Liver (tissue), 9 donors: ENCODE data around the gene AP2S1. TPM values are rescaled to one million over a fixed set of nuclear protein-coding genes. Genes with fewer than 3 reads are reported as not detected.
"Not testable (repeated sequence)": the region's sequence is repeated elsewhere in the genome, so short reads cannot be mapped to it uniquely, and the experiment has no call there.

ENCODE experiments used
- DNase-seq: peaks from one replicate; pipeline ENCODE4 v3.0.0-alpha.2; 2017; ENCODE audit warnings: low spot score
- H3K27ac ChIP-seq, 2 donors: one replicate each; pipeline ENCODE4 v1.7.0; 2013; ENCODE audit warnings: inconsistent platforms in 2 of 2, low read length in 2 of 2, control low read depth in 1 of 2, low read depth in 1 of 2, mild to moderate bottlenecking in 1 of 2
- H3K27me3 ChIP-seq, 4 donors: one replicate each; pipeline versions ENCODE4 v1.6.1 to v1.7.0; 2013; ENCODE audit warnings: low read length in 3 of 4, inconsistent platforms in 1 of 4, mild to moderate bottlenecking in 1 of 4, moderate library complexity in 1 of 4; ENCODE audit not compliant: control insufficient read depth in 4 of 4, insufficient read depth in 4 of 4
- H3K36me3 ChIP-seq, 4 donors: one replicate each; pipeline versions ENCODE4 v1.6.1 to v1.7.0; 2013; ENCODE audit warnings: low read length in 3 of 4, mild to moderate bottlenecking in 3 of 4, low read depth in 1 of 4, moderate library complexity in 1 of 4; ENCODE audit not compliant: control insufficient read depth in 4 of 4, insufficient read depth in 3 of 4
- H3K4me1 ChIP-seq, 4 donors: one replicate each; pipeline versions ENCODE4 v1.6.1 to v1.7.0; 2013; ENCODE audit warnings: low read length in 3 of 4, mild to moderate bottlenecking in 3 of 4, moderate library complexity in 1 of 4; ENCODE audit not compliant: control insufficient read depth in 4 of 4, insufficient read depth in 4 of 4
- H3K4me3 ChIP-seq, 3 donors: one replicate each; pipeline versions ENCODE4 v1.6.1 to v1.7.0; 2013; ENCODE audit warnings: low read length in 3 of 3, control low read depth in 1 of 3, low read depth in 1 of 3, mild to moderate bottlenecking in 1 of 3
- H3K9ac ChIP-seq, 2 donors: one replicate each; pipeline ENCODE4 v1.7.0; 2013; ENCODE audit warnings: low read length in 2 of 2, mild to moderate bottlenecking in 2 of 2, moderate library complexity in 2 of 2, control low read depth in 1 of 2, low read depth in 1 of 2
- H3K9me3 ChIP-seq, 4 donors: one replicate each; pipeline versions ENCODE4 v1.6.1 to v1.7.0; 2013; ENCODE audit warnings: low read length in 3 of 4; ENCODE audit not compliant: control insufficient read depth in 4 of 4
- FOXA1 ChIP-seq: IDR thresholded peaks from 2 replicates; pipeline ENCODE4 v1.6.1; 2016; ENCODE audit warnings: antibody characterized with exemption
- FOXA2 ChIP-seq: IDR thresholded peaks from 2 replicates; pipeline ENCODE4 v1.6.1; 2016; ENCODE audit warnings: antibody characterized with exemption
- HNF4A ChIP-seq, 2 donors: conservative IDR thresholded peaks; 2 replicates each; pipeline ENCODE4 v1.6.1; 2016; ENCODE audit warnings: antibody characterized with exemption in 2 of 2, mild to moderate bottlenecking in 2 of 2
- HNF4G ChIP-seq: IDR thresholded peaks from 2 replicates; pipeline ENCODE4 v1.6.1; 2016; ENCODE audit warnings: antibody characterized with exemption
- JUND ChIP-seq, 2 donors: IDR thresholded peaks; 2 replicates each; pipeline ENCODE4 v1.6.1; 2016; ENCODE audit warnings: antibody characterized with exemption in 2 of 2
- NR2F2 ChIP-seq: IDR thresholded peaks from 2 replicates; pipeline ENCODE4 v1.6.1; 2016; ENCODE audit warnings: antibody characterized with exemption
- RAD21 ChIP-seq, 2 donors: IDR thresholded peaks; 2 replicates each; pipeline ENCODE4 v1.6.1; 2016; ENCODE audit warnings: antibody characterized with exemption in 2 of 2, mild to moderate bottlenecking in 2 of 2
- SP1 ChIP-seq: IDR thresholded peaks from 2 replicates; pipeline ENCODE4 v1.6.1; 2018; ENCODE audit warnings: antibody characterized with exemption, mild to moderate bottlenecking
- WGBS: extraction: QIAGEN DNeasy Blood & Tissue Kit; methylation state at CpG from one replicate; pipeline ENCODE4 v1.1.7; 2013; 5-methylcytosine and 5-hydroxymethylcytosine counted together
- polyA plus RNA-seq, 2 donors: library from polyadenylated mRNA; stranded (reverse) in 1 of 2; unstranded in 1 of 2; fragments of 200-250 nt in 1 of 2; fragments of >200 nt in 1 of 2; fragmentation: Nextera tagmentation in 1 of 2; extraction: Ambion mirVana in 1 of 2; gene quantifications; one replicate each; pipeline versions ENCODE4 v1.2.1 to v1.2.3, GENCODE V29; 2013 to 2015
- total RNA-seq, 2 donors: library from RNA; depleted of rRNA; stranded (reverse); fragments of >200 nt; gene quantifications; one replicate each; pipeline ENCODE4 v1.2.3, GENCODE V29; 2014
- TF ChIP-seq, protein P1 (sequence below): IDR thresholded peaks from 2 replicates; pipeline ENCODE4 v1.6.1; 2016; ENCODE audit warnings: antibody characterized with exemption, mild to moderate bottlenecking
- TF ChIP-seq, protein P2 (sequence below): IDR thresholded peaks from 2 replicates; pipeline ENCODE4 v1.6.1; 2016; ENCODE audit warnings: antibody characterized with exemption
- TF ChIP-seq, protein P3 (sequence below): fragments of 150-350 bp; IDR thresholded peaks from 2 replicates; pipeline ENCODE4 v1.5.1; 2017; ENCODE audit warnings: improper control_type of control experiment, low read depth, low read length; ENCODE audit not compliant: missing input control
- TF ChIP-seq, protein P4 (sequence below): IDR thresholded peaks from 2 replicates; pipeline ENCODE4 v1.6.1; 2016; ENCODE audit warnings: antibody characterized with exemption
- TF ChIP-seq, protein P5 (sequence below): IDR thresholded peaks from 2 replicates; pipeline ENCODE4 v1.6.1; 2016; ENCODE audit warnings: antibody characterized with exemption
- donor health status: healthy.
- donor health status: healthy.
- donor health status: healthy.
- donor health status: healthy.
- donor health status: healthy.

AP2S1 gene
- total and polyA plus RNA-seq, 4 donors, result 28.3 to 168 (median 79.0) TPM

DNA sequence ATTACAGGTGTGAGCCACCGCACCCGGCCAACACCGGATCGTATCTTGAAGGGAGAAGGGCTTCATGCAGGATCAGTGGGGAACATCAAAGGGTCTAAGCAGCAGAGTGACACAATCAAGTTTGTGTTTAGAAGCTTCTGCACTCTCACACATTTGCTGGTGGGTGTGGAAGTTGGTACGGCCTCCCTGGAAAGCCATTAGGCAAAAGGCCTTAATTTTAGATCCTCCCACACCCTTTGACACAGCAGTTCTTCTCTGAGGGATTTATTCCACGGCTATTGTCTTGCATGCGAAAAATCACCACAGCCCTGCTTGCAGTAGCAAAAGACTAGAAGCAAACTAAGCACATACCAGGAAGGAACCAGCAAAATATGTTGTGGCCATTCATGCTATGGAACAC, 44.0 kb downstream of the AP2S1 start:
- H3K4me1 ChIP-seq, result peaks cover 0 to 6% (median 5%) of the 10 kb centered on the region in 4 donors
- no peaks in the 10 kb centered on the region for H3K36me3 ChIP-seq
- no peak overlapping the region for H3K4me3 ChIP-seq
- H3K9me3 ChIP-seq, result no peaks in the 10 kb centered on the region
- H3K27me3 ChIP-seq, result no peaks in the 10 kb centered on the region
- H3K27ac ChIP-seq, result no peak overlapping the region
- H3K9ac ChIP-seq, result no peak overlapping the region
- 91% methylated on average over 7 of the region's 7 CpGs for WGBS
- DNase-seq, result no peak
- TF ChIP-seq NR2F2 (no peak), SP1 (no peak), RAD21 (IDR thresholded peaks at IDR 0.05) (no peak), FOXA2 (no peak)
- TF ChIP-seq, protein P1, sequence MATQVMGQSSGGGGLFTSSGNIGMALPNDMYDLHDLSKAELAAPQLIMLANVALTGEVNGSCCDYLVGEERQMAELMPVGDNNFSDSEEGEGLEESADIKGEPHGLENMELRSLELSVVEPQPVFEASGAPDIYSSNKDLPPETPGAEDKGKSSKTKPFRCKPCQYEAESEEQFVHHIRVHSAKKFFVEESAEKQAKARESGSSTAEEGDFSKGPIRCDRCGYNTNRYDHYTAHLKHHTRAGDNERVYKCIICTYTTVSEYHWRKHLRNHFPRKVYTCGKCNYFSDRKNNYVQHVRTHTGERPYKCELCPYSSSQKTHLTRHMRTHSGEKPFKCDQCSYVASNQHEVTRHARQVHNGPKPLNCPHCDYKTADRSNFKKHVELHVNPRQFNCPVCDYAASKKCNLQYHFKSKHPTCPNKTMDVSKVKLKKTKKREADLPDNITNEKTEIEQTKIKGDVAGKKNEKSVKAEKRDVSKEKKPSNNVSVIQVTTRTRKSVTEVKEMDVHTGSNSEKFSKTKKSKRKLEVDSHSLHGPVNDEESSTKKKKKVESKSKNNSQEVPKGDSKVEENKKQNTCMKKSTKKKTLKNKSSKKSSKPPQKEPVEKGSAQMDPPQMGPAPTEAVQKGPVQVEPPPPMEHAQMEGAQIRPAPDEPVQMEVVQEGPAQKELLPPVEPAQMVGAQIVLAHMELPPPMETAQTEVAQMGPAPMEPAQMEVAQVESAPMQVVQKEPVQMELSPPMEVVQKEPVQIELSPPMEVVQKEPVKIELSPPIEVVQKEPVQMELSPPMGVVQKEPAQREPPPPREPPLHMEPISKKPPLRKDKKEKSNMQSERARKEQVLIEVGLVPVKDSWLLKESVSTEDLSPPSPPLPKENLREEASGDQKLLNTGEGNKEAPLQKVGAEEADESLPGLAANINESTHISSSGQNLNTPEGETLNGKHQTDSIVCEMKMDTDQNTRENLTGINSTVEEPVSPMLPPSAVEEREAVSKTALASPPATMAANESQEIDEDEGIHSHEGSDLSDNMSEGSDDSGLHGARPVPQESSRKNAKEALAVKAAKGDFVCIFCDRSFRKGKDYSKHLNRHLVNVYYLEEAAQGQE, result no peak
- TF ChIP-seq, protein P2, sequence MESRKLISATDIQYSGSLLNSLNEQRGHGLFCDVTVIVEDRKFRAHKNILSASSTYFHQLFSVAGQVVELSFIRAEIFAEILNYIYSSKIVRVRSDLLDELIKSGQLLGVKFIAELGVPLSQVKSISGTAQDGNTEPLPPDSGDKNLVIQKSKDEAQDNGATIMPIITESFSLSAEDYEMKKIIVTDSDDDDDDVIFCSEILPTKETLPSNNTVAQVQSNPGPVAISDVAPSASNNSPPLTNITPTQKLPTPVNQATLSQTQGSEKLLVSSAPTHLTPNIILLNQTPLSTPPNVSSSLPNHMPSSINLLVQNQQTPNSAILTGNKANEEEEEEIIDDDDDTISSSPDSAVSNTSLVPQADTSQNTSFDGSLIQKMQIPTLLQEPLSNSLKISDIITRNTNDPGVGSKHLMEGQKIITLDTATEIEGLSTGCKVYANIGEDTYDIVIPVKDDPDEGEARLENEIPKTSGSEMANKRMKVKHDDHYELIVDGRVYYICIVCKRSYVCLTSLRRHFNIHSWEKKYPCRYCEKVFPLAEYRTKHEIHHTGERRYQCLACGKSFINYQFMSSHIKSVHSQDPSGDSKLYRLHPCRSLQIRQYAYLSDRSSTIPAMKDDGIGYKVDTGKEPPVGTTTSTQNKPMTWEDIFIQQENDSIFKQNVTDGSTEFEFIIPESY, result no peak

DNA sequence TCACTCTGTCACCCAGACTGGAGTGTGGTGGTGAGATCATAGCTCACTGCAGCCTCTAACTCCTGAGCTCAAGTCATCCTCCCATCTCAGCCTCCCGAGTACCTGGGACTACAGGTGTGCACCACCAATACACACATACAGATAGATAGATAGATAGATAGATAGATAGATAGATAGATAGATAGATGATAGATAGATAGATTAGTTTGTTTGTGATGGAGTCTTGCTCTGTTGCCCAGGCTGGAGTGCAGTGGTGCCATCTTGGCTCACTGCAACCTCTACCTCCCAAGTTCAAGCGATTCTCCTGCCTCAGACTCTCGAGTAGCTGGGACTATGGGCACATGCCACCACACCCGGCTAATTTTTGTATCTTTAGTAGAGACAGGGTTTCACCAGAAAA, 46.2 kb downstream of the AP2S1 start:
- DNase-seq, H3K27ac ChIP-seq, H3K27me3 ChIP-seq, H3K4me1 ChIP-seq, H3K9me3 ChIP-seq, H3K36me3 ChIP-seq, H3K9ac ChIP-seq, H3K4me3 ChIP-seq: not testable (repeated sequence)
- 95% methylated on average over 4 of the region's 4 CpGs for WGBS

DNA sequence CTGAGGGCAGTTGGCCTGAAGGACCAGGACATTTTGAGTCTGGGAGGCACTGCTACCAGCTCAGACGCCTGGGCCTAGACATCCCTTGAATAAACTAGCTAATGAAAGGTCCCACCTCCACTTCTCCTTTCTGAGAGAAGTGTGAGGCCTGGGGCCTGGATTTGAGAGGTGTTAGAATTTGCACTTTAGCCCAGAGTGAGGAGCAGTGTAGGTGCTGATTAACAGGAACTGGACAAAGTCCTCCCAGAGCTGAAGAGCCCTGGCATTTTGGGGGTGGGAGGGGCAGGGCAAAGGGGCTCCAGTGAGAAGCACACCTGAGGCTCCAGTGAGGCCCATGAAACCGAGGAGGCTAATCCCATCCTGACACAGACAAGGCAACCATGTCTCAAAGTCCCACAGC, 47.1 kb downstream of the AP2S1 start:
- Histone ChIP-seq H3K4me1 (peaks cover 0 to 6% (median 5%) of the 10 kb centered on the region in 4 donors), H3K36me3 (no peaks in the 10 kb centered on the region), H3K9me3 (no peaks in the 10 kb centered on the region), H3K4me3 (no peak overlapping the region), H3K27ac (no peak overlapping the region), H3K9ac (no peak overlapping the region), H3K27me3 (no peaks in the 10 kb centered on the region)
- TF ChIP-seq HNF4A (conservative IDR thresholded peaks at IDR 0.05) (peak; percentile 44 to 58), FOXA1 (no peak), SP1 (peak; percentile 58), NR2F2 (no peak)
- WGBS, result 58% methylated on average over 2 of the region's 2 CpGs
- DNase-seq, result no peak

DNA sequence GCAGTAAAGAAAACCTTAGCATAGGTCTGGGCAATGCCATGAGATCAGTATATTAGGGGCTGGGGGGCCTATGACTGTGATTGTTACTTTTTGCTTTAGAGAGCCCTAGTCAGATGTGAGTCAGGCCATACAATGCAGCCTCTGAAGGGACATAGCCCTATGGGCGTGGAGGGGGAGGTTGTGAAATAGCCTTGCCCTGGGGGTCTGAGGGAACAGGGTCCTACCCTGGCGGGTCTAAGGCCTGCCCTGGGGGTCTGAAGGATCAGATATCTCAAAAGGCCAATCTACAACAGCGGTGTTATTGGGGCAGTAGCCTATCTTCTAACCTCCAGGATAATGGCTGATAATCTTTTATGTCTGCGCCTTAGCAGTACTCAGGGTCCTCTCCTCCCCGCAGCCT, 48.5 kb downstream of the AP2S1 start:
- H3K9me3 ChIP-seq, result no peaks in the 10 kb centered on the region
- H3K27me3 ChIP-seq, result no peaks in the 10 kb centered on the region
- H3K27ac ChIP-seq, result no peak overlapping the region
- no peak overlapping the region for H3K9ac ChIP-seq
- WGBS, result 96% methylated on average over 5 of the region's 5 CpGs
- H3K4me3 ChIP-seq, result no peak overlapping the region
- H3K4me1 ChIP-seq, result peaks cover 0 to 6% (median 5%) of the 10 kb centered on the region in 4 donors
- DNase-seq, result no peak
- H3K36me3 ChIP-seq, result no peaks in the 10 kb centered on the region
- TF ChIP-seq FOXA2 (no peak), HNF4G (no peak), JUND (IDR thresholded peaks at IDR 0.05) (no peak), NR2F2 (no peak), SP1 (no peak)
- TF ChIP-seq, protein P3, sequence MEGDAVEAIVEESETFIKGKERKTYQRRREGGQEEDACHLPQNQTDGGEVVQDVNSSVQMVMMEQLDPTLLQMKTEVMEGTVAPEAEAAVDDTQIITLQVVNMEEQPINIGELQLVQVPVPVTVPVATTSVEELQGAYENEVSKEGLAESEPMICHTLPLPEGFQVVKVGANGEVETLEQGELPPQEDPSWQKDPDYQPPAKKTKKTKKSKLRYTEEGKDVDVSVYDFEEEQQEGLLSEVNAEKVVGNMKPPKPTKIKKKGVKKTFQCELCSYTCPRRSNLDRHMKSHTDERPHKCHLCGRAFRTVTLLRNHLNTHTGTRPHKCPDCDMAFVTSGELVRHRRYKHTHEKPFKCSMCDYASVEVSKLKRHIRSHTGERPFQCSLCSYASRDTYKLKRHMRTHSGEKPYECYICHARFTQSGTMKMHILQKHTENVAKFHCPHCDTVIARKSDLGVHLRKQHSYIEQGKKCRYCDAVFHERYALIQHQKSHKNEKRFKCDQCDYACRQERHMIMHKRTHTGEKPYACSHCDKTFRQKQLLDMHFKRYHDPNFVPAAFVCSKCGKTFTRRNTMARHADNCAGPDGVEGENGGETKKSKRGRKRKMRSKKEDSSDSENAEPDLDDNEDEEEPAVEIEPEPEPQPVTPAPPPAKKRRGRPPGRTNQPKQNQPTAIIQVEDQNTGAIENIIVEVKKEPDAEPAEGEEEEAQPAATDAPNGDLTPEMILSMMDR, result no peak
- TF ChIP-seq, protein P4, sequence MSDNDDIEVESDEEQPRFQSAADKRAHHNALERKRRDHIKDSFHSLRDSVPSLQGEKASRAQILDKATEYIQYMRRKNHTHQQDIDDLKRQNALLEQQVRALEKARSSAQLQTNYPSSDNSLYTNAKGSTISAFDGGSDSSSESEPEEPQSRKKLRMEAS, result no peak
- TF ChIP-seq, protein P5, sequence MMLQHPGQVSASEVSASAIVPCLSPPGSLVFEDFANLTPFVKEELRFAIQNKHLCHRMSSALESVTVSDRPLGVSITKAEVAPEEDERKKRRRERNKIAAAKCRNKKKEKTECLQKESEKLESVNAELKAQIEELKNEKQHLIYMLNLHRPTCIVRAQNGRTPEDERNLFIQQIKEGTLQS, result no peak
